Measurements from ENCODE around the gene XPR1. TPM values are rescaled to one million over a fixed set of nuclear protein-coding genes. Genes with fewer than 3 reads are reported as not detected.

XPR1 gene
- total and polyA plus RNA-seq, 2 donors (not counting 3 experiments of a cell fraction or from before 2014, with no cell fraction given): 23.9 to 26.7 TPM

DNA sequence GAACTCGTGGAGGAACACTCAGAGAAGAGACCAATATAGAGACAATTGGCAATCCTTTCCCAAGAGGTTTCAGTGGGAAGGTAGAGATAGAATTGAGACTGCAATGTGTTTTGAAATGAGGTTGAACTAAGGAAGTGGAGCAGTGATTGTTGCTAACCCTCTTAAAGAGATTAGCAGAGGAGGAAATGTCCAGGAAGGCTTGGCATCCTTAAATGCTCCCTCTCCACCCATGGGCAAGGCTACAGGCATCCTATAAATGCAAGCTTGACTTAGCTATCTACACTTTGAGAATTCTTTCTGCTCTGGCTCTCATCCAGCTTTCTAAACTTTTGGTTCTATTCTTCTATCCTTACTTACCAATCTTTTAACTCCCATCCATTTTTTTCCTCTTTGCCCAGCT, 30.3 kb upstream of the XPR1 start:
- no peak overlapping the region for H3K4me2 ChIP-seq (ENCODE audit: insufficient read depth, low read length)
- dilution Hi-C loops (cut with MboI; ENCODE audit: extremely low pct_ligation_motif_present, low sequenced_read_pairs): no loop called here
- no peaks in the 10 kb centered on the region for H3K9me3 ChIP-seq (replicated peaks; ENCODE audit: control insufficient read depth, insufficient read depth, low read length)
- H3K4me3 ChIP-seq (replicated peaks in 1 of 3; ENCODE audit: insufficient read depth in 1 of 3, low read depth in 1 of 3, low read length in 3 of 3): no peak overlapping the region
- no peak overlapping the region for H3K27ac ChIP-seq (ENCODE audit: insufficient read depth, low read depth, low read length)
- ChIA-PET CTCF (interaction anchor here (0.8 kb wide), 1 partner anchor 9 kb away, joined by 3 read pairs; no protein-coding TSS in a partner anchor), POLR2A (no interaction called here)
- no peaks in the 10 kb centered on the region for H3K79me2 ChIP-seq (ENCODE audit: control insufficient read depth, insufficient read depth, low read length)
- peaks cover 13% of the 10 kb centered on the region in 2 experiments for H3K27me3 ChIP-seq (ENCODE audit: control insufficient read depth in 2 of 2, insufficient read depth in 2 of 2, low read length in 2 of 2)
- no peak overlapping the region for H3K9ac ChIP-seq (replicated peaks; ENCODE audit: extremely low read depth, insufficient read depth, low read length)
- H2AFZ ChIP-seq (ENCODE audit: low read depth, low read length): no peak overlapping the region
- no TSS peak for BruUV-seq (replicated peaks)
- intact Hi-C loops (cut with micrococcal nuclease): no loop called here
- H3K4me1 ChIP-seq (ENCODE audit: control insufficient read depth, extremely low read depth, insufficient read depth, low read length): no peaks in the 10 kb centered on the region
- no peaks in the 10 kb centered on the region for H4K20me1 ChIP-seq (replicated peaks; ENCODE audit: control insufficient read depth, extremely low read depth, insufficient read depth, low read length)
- no peaks in the 10 kb centered on the region for H3K9me1 ChIP-seq (replicated peaks; ENCODE audit: control insufficient read depth, extremely low read depth, insufficient read depth, low read length)
- TF ChIP-seq JUN (IDR thresholded peaks at IDR 0.05; ENCODE audit: borderline replicate concordance, insufficient read depth, insufficient read length, low read depth) (no peak), EZH2 (IDR thresholded peaks at IDR 0.05; ENCODE audit: borderline replicate concordance, low read depth, low read length, severe bottlenecking) (no peak), MYC (IDR thresholded peaks at IDR 0.05; ENCODE audit: low read depth, low read length) (no peak), GATA2 (IDR thresholded peaks at IDR 0.05; ENCODE audit: insufficient read depth, insufficient read length, low read depth, low read length) (no peak), FOS (IDR thresholded peaks at IDR 0.05; ENCODE audit: borderline replicate concordance, insufficient read depth, low read length) (no peak), MAX (IDR thresholded peaks at IDR 0.05; ENCODE audit: insufficient read depth, insufficient read length) (no peak), POLR2A (IDR thresholded peaks at IDR 0.05; ENCODE audit: low read depth, low read length) (no peak), POLR2AphosphoS5 (IDR thresholded peaks at IDR 0.05; ENCODE audit: insufficient read depth, low read depth, low read length) (no peak)
- TF ChIP-seq, protein P1, sequence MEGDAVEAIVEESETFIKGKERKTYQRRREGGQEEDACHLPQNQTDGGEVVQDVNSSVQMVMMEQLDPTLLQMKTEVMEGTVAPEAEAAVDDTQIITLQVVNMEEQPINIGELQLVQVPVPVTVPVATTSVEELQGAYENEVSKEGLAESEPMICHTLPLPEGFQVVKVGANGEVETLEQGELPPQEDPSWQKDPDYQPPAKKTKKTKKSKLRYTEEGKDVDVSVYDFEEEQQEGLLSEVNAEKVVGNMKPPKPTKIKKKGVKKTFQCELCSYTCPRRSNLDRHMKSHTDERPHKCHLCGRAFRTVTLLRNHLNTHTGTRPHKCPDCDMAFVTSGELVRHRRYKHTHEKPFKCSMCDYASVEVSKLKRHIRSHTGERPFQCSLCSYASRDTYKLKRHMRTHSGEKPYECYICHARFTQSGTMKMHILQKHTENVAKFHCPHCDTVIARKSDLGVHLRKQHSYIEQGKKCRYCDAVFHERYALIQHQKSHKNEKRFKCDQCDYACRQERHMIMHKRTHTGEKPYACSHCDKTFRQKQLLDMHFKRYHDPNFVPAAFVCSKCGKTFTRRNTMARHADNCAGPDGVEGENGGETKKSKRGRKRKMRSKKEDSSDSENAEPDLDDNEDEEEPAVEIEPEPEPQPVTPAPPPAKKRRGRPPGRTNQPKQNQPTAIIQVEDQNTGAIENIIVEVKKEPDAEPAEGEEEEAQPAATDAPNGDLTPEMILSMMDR (IDR thresholded peaks at IDR 0.05; ENCODE audit: extremely low read depth in 1 of 2, insufficient read depth in 1 of 2, low read depth in 1 of 2, low read length in 2 of 2): no peak
- FAIRE-seq (no peak), DNase-seq (ENCODE audit: low read depth, low spot score) (no peak)
- no peaks in the 10 kb centered on the region for H3K36me3 ChIP-seq (ENCODE audit: control insufficient read depth in 2 of 2, extremely low read depth in 1 of 2, insufficient read depth in 2 of 2, low read length in 2 of 2)

All from endothelial cell of umbilical vein (primary cell).